LNCAP (cell line): ENCODE data around the gene PKIG.

ENCODE experiments used
- CTCF ChIP-seq: fragments of 450-650 bp; IDR thresholded peaks from 2 replicates; pipeline ENCODE4 v1.5.1; 2017; ENCODE audit warnings: mild to moderate bottlenecking

Gene PKIG

GRCh38 chr20:44593751-44594150 is 11.4 kb downstream of the PKIG start:
- no peak for TF ChIP-seq CTCF

- TF ChIP-seq CTCF = no peak
These were observed 12.4 kb downstream of the PKIG start for GRCh38 chr20:44594730-44595129.

- no peak for TF ChIP-seq CTCF
These were observed 13.6 kb downstream of the PKIG start for GRCh38 chr20:44596010-44596409.

GRCh38 chr20:44596876-44597275 is 14.5 kb downstream of the PKIG start:
- no peak for TF ChIP-seq CTCF

GRCh38 chr20:44597516-44597915 is 15.1 kb downstream of the PKIG start:
- no peak for TF ChIP-seq CTCF

- no peak for TF ChIP-seq CTCF
These were observed 15.6 kb downstream of the PKIG start for GRCh38 chr20:44597930-44598329.

GRCh38 chr20:44598423-44599305 is 16.3 kb downstream of the PKIG start:
- TF ChIP-seq CTCF = no peak
